ENCODE data around the gene SNTB2.
"Not testable (repeated sequence)": the region's sequence is repeated elsewhere in the genome, so short reads cannot be mapped to it uniquely, and the experiment has no call there.

Gene SNTB2

DNA sequence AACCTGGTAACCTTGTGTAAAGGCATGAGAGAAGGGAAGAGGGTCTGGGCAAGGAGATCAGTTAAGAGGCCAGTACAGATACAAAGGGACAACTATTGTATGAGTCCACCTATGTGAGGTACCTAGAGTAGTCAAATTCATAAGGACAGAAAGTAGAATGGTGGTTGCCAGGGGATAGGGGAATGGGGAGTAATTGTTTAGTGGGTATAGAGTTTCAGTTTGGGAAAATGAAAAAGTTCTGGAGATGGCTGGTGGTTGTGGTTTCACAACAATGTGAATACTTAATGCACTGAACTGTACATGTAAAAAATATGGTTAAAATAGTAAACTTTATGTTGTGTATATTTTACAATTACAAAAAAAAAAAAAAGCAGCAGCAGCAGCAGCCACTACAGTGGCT, 49.4 kb downstream of the SNTB2 start:
- DNase-seq (ENCODE audit: low spot score) = no peak

DNA sequence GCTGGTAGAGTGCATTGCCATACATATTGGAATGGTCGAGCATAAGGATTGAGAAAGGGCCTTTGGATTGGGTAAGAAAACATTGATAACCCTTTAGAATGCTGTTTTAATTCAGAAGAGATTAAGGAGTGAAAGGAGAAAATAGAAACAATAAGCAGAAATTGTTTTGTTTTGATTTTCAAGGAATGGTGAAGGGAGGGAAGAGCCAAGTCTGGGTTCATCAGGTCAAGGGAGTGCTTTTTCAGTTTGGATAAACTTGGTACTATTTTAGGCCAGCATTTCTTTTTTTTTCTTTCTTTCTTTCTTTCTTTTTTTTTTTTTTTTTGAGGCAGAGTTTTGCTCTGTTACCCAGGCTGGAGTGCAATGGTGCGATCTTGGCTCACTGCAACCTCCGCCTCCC, 50.3 kb downstream of the SNTB2 start:
- no peak for DNase-seq (ENCODE audit: low spot score)

DNA sequence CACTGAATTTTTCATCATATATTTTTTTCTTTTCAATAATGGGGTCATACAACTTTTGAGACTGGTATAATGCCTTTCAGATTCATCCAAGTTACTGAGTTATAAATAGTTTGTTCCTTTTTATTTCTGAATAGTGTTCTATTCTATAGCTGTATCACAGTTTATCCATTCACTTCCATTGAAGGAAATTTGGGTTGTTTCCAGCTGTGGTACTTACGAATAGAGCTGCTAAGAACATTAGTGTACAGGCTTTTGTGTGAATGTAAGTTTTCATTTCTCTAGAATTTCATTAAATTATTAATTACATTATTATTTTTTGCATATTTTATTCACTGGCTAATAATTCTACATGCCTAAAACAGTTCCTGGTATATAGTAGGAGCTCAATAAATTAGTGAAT, 52.9 kb downstream of the SNTB2 start:
- DNase-seq (ENCODE audit: low spot score) = no peak

DNA sequence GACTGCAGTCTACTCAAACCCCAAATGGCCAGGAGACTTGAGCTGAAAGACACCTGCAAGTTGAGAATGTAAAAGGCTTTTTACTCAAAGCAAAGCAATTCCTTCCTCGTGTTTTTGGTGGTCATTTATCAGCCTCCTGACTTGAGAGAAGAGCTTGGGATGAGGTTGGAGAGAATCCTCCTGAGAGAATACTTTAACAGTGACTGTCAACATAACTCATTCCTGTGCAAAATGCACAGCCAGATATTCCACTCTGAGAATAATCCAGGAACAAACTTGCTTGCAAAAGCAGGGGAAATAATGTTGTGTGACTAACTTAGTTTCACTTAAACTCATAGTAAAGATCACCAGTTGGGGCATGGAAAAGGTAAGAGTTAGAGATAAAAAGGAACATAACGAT, 53.4 kb downstream of the SNTB2 start:
- no peak for DNase-seq (ENCODE audit: low spot score)

DNA sequence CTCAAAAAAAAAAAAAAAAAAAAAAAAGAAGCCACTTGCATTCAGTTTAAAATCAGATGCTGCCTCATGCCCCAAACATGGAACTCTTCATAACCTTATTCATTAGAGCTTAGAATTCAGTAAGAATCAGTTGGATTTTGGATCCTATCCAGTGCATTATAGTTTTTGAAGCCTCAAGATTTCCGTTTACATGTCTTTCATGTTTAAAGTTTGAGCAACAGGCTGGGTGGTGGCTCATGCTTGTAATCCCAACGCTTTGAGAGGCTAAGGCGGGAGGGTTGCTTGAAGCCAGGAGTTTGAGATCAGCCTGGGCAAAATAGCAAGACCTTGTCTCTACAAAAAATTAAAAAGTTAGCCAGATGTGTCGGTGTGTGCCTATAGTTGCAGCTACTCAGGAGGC, 55.0 kb downstream of the SNTB2 start:
- DNase-seq (ENCODE audit: low spot score) = no peak

DNA sequence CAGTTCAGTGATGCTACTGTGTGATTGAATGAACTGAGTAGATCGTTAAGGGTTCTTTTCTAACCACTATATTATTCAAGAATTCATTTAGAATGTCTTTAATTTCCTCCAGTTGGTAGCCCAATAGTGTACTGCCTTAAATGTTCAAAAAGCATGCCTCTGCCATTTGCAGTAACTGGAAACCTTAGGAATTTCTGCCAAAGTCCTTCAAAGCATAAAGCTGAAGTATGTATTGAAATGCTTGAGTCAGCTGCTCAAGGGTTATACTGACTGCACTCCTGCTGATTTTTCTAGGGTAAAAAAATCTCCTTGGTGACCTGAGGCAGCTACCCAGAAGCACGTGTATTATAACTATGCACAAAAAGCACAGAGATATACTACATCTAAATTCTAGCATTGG, 56.5 kb downstream of the SNTB2 start:
- no peak for DNase-seq (ENCODE audit: low spot score)

DNA sequence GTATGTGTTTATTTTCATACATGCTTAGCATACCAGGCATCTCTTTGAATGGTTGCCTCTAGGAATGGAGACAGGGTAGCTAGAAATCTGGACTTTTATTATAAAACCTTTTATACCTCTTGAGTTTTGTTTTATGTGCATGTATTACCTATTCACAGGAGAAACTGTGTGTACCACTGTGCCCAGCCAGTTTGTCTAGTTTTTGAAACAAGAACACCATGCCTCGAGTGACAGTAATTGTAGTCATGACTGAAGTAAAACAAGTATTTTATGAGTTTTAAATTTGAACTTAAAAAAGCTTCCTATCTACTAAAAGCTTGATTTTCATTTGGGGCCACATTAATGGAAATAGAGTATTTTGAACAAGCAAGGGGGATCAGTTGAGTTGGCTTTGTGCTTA, 57.4 kb downstream of the SNTB2 start:
- DNase-seq (ENCODE audit: low spot score) = no peak

DNA sequence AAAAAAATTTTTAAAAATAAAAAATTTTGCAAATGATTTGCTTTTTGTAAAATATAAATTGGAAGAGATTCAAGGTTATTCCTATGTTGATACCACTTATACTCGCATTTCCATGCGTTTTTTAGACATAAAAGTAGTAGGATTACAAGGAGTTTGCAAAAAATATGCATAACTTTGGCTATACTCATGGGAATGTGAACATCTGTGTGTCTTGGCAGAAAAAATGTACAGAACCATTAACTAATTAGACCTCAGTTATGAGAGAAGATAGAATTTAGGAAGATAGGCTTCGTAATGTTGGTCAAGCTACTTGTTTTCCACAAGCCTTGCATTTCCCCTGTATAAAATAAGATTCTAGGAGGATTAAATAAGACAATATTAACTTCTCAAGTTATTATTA, 63.1 kb downstream of the SNTB2 start:
- no peak for DNase-seq (ENCODE audit: low spot score)

DNA sequence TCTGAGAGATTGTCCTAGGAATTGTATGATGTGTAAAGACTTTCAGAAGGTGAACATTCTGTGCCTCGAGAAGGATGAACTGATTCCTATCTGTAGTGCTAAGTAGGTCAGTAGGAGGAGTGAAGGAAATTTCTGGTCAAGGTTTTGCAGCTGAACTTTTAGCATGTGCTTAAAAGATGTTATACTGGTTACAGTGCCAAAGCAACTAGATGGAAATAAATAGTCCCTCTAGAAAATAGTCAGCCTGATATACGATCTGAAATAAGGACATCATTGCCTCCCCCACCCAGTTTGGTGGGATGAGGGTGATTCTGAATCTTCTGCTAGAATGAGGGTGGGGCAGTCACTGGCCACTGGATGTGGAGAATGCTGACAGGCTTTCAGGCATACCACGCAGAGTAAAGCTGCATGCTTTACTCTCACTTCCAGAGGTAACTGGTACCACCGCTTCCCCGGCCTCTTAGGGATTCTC, 66.9 kb downstream of the SNTB2 start:
- no peak for DNase-seq (ENCODE audit: low spot score)

DNA sequence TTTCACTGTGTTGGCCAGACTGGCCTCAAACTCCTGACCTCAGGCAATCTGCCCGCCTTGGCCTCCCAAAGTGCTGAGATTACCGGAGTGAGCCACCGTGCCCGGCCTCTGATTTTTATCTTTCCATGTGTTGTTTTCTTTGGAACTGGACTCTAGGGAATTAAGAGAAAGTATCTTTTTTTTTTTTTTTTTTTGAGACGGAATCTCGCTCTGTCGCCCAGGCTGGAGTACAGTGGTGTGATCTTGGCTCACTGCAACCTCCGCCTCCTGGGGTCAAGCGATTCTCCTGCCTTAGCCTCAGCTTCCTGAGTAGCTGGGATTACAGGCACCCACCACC, 72.4 kb downstream of the SNTB2 start:
- not testable (repeated sequence) for DNase-seq (ENCODE audit: low spot score)

DNA sequence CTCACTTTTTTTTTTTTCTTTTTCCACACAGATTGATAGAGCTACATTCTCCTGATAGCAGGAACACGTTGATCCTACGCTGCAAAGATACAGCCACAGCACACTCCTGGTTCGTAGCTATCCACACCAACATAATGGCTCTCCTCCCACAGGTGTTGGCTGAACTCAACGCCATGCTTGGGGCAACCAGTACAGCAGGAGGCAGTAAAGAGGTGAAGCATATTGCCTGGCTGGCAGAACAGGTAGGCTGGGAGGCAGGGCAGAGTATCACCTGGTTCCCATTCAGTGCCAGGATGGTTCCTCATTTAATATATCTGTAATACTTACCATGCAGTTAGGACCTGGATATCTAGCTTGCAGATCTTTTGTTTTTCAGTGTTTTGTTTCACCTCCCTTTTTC, 73.1 kb downstream of the SNTB2 start:
- no peak for DNase-seq (ENCODE audit: low spot score)

DNA sequence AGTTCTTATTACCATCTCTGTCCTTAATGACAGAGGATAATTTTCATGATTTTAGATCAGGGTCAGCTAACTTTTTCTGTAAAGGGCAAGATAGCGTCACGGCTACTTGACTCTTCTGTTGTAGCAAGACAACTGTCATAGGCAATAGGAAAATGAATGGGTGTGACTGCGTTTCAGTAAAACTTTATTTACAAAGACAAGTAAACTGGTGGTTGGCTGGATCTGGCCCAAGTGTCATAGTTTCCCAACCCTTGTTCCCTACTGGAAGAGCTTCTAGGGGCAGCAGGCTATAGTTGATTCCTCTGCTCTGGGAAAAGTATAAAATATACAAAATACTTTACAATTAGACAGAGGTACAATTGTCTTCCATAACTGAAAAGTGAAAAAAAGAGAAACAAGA, 73.5 kb downstream of the SNTB2 start:
- no peak for DNase-seq (ENCODE audit: low spot score)

DNA sequence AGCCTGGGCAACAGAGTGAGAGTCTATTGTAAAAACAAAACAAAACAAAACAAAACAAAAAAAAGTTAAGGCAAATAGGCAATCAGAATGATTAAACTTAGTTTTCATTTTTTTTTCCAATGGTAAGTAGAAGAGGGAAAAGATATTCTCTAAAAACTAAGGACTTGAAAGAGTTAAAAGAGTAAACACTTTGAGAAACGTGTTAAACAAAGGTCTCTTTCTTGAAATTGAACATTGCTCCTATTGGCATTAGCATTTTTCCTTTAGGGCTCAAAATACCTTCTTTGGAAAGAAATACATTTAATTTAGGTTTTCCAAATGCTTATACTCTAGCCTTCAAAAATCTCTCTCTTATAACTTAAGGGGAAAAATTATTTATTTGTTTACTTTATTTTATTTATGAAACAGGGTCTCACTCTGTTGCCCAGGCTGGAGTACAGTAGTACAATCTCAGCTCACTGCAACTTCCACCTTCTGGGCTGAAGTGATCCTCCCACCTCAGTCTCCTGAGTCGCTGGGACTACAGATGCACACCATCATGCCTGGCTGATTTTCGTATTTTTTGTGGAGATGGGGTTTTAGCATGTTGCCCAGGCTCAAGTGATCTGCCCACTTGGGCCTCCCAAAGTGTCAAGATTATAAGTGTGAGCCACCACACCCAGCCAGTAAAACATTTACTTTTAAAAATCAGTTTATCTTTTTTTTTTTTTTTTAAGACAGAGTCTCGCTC, 79.5 kb downstream of the SNTB2 start:
- no peak for DNase-seq (ENCODE audit: low spot score)

DNA sequence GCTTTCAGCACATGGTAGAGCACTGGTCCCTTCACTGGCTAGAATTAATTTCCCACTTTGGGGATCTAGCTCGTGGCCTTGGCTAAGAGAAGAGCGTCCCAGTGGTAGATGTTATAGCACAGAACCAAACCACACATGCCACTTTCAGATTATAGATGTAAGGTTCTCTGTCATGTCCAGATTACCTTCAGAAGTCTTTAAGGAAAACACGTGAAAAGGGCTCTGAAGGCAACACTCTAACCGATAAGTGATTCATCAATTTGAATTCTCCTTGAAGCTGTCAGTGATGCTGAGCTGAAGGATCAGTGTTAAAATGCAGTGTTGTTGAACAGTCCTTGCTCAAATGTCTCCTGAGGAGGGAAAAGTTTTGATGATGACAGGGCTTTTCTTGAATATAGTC, 80.7 kb downstream of the SNTB2 start:
- DNase-seq (ENCODE audit: low spot score) = no peak

DNA sequence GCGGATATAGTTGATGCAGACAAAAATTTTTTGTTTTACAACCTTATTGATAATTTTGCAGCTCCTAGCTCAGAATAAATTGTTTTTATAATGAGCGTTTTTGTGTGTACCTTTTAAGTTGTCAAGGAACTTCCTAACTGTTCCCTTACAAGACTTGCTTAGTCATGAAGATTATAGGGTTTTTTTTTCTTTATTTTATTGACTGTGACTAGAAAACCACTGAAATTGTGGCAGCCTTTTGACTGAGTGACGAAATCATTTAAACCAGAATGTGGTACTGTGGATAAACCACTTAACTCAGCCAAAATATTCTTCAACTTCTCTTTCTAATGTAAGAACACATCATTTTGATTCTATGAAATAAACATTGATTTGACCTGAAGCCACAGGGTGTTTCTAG, 83.4 kb downstream of the SNTB2 start:
- no peak for DNase-seq (ENCODE audit: low spot score)

DNA sequence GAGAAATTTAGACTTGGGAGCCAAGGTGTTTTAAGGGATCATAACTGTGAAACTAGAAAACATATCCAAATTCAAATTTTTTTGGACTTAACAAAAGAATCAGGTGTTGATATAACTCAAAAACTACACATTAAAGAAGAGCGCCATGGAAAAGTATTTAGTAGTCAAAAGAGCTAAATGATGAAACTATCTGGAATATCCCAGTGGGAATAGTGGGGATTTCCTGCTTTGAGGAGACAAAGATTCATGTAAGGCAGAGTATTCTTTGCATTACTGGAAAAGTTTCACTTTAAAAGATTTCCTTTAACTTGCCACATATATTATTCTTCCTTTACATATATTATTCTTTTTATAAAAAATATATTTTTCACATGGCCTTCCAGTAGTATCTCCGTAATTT, 83.9 kb downstream of the SNTB2 start:
- DNase-seq (ENCODE audit: low spot score) = no peak

DNA sequence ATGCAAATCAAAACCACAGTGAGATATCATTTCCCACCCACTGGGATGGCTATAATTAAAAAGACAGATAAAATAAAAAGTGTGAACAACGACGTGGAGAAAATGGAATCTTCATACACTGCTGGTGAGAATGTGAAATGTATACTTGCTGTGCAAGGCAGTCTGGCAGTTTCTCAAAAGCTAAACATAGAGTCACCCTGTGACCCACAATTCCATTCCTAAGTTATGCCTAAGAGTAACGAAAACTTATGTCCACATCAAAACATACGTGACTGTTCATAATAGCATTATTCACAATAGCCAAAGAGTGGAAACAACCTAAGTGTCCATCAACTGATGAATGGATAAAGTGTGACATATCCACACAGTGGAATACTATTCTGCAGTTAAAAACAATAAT, 86.0 kb downstream of the SNTB2 start:
- no peak for DNase-seq (ENCODE audit: low spot score)

DNA sequence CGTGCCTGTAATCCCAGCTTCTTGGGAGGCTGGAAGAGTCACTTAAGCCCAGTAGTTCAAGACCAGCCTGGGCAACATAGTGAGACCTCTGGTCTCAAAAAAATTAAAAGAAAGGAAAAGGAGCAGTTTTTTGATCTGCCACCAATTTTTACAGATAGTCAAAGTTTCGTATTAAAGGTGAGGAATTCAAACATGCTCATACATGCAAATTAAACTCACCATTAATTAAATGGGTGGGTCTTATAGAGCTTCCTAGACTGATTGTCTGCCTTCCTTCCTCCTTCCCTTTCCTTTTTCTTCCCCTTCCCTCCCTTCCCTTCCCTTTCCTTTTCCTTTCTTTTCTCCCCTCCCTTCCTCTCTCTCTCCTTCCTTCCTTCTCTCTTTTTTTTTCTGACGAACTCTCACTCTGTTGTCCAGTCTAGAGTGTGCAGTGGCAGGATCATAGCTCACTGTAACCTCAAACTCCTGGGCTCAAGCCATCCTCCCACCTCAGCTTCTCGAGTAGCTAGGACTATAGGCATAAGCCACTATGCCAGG, 87.8 kb downstream of the SNTB2 start:
- no peak for DNase-seq (ENCODE audit: low spot score)

DNA sequence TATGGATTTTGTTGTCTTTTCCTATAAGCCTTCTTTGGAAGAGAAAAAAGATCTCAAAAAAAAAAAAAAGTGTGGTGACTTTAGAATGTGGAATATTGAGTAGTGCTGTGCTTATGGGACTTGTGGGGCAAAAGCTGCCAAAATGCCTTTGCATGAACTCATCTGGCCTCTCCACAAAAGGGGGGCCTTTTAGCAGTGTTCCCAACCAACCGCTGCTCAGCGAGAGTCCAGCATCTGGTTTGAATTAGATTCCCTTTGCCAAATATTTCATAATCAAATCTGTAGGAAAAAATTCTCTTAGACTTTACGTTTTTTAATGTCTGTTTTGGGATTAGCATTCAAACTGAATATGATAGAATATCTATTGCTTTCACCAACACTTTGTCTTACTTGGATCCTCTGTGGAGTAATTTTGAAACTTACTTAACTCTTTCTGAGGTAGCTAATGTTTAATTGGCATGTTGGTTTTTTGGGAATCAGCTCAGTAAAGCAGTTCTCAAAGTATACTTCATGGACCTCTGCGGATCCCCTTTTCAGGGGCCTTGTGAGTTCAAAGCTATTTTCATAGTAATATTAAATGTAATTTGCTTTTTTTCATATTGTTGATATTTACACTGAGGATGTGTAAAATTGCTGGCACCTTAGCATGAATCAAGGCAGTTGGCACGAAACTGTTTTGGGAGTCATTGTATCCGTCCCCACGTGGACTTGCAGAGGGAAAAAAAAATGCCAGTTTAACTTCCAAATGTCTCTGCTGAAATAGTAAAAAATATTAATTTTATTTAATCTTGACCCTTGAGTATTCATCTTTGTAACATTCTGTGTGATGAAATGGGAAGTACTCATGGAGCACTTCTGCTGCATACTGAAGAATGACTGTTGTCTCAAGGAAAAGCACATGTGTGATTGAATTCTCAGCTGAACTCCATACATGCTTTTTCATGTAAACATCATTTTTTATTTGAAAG, 89.5 kb downstream of the SNTB2 start:
- DNase-seq (ENCODE audit: low spot score) = peak; percentile 3

DNA sequence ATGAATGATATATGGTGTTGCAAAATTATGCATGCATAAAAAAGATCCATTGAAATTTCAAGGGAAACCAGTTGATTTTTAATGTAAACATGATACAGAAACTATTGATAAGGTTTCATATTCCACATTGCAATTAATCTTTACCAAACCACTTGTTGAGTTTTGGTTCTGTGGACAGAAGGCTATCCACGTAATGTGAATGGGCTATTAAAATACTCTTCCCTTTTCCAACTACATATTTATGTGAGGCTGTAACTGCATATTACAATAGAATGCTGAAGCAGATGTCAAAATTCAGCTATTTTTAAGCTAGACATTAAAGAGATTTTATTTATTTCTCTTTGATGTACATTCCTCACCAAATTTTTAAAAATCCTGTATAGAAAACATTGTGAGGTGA, 90.4 kb downstream of the SNTB2 start:
- no peak for DNase-seq (ENCODE audit: low spot score)

DNA sequence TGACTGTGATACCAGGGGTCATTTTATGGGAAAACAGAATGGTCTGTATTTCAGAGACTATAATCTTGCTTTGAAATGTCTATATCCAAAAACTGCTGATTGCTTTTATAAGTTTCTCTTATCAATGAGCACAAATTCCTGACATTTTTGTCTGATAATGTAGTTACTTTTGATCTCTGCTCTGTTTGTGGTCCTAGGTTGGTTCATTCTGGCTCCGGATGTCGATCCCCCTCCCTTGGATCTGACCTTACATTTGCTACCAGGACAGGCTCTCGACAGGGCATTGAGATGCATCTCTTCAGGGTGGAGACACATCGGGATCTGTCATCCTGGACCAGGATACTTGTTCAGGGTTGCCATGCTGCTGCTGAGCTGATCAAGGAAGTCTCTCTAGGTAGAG, 96.9 kb downstream of the SNTB2 start:
- DNase-seq (ENCODE audit: low spot score) = no peak

DNA sequence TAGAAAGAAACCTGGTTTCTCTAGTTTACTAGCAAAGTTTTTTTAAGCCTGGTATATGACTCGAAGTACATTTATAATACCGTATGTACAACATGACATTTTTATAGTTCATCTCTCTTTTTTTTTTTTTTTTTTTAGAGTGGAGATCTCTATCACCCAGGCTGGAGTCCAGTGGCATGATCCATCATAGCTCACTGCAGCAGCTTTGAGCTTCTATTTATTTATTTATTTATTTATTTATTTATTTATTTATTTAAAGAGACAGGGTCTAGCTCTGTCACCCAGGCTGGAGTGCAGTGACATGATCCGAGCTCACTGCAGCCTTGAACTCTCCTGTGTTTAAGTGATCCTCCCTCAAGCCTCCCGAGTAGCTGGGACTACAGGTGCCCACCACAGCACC, 98.3 kb downstream of the SNTB2 start:
- no peak for DNase-seq (ENCODE audit: low spot score)
